ENCODE data around the gene FRRS1.

- TF ChIP-seq ZNF384 (IDR thresholded peaks at IDR 0.05; ENCODE audit: borderline replicate concordance, low read depth, low read length) (no peak), CTCF (IDR thresholded peaks at IDR 0.05 in 2 of 3, conservative IDR thresholded peaks at IDR 0.05 in 1 of 3; ENCODE audit: control insufficient read depth in 2 of 3, extremely low read depth in 1 of 3, insufficient read depth in 1 of 3, low read depth in 3 of 3, low read length in 3 of 3) (no peak), ZSCAN29 (IDR thresholded peaks at IDR 0.05) (no peak), NFXL1 (IDR thresholded peaks at IDR 0.05; ENCODE audit: borderline replicate concordance) (no peak), BCL3 (IDR thresholded peaks at IDR 0.05; ENCODE audit: borderline replicate concordance, insufficient read depth, low read depth, low read length, poor library complexity, severe bottlenecking) (no peak)
Observed at GRCh38 chr1:99700020-99700419, 66.4 kb downstream of the FRRS1 start.
